Aorta (tissue), 5 donors: ENCODE results near the gene MPST. TPM values are rescaled to one million over a fixed set of nuclear protein-coding genes. Genes with fewer than 3 reads are reported as not detected.

ENCODE experiments used
- ATAC-seq: fragments of 200-7000 bp; cut with Tn5 transposase; one replicate; pipeline ENCODE4 v1.9.1; 2022; ENCODE audit warnings: moderate library complexity; ENCODE audit not compliant: low FRiP score
- DNase-seq, 2 donors: peaks; one replicate each; pipeline ENCODE4 v3.0.0-alpha.2; 2020
- H3K27ac ChIP-seq, 2 donors: one replicate each; pipeline ENCODE4 v1.5.1; 2013; ENCODE audit warnings: low read length in 2 of 2, mild to moderate bottlenecking in 2 of 2, moderate library complexity in 2 of 2, control low read depth in 1 of 2, inconsistent platforms in 1 of 2, low read depth in 1 of 2
- H3K27me3 ChIP-seq, 2 donors: one replicate each; pipeline ENCODE4 v1.6.1; 2013; ENCODE audit warnings: control low read depth in 1 of 2, low read length in 1 of 2, mild to moderate bottlenecking in 1 of 2, moderate library complexity in 1 of 2; ENCODE audit not compliant: insufficient read depth in 2 of 2, control insufficient read depth in 1 of 2
- H3K36me3 ChIP-seq, 2 donors: one replicate each; pipeline ENCODE4 v1.6.1; 2013; ENCODE audit warnings: control low read depth in 1 of 2, low read length in 1 of 2, mild to moderate bottlenecking in 1 of 2; ENCODE audit not compliant: insufficient read depth in 2 of 2, control insufficient read depth in 1 of 2
- H3K4me1 ChIP-seq, 2 donors: one replicate each; pipeline ENCODE4 v1.6.1; 2013; ENCODE audit warnings: low read length in 2 of 2, control low read depth in 1 of 2, mild to moderate bottlenecking in 1 of 2, moderate library complexity in 1 of 2; ENCODE audit not compliant: insufficient read depth in 2 of 2, control insufficient read depth in 1 of 2
- H3K4me3 ChIP-seq, 2 donors: one replicate each; pipeline ENCODE4 v1.5.1; 2013; ENCODE audit warnings: low read length in 2 of 2, control low read depth in 1 of 2, mild to moderate bottlenecking in 1 of 2
- H3K9me3 ChIP-seq: one replicate; pipeline ENCODE4 v1.6.1; 2013; ENCODE audit warnings: mild to moderate bottlenecking, low read length; ENCODE audit not compliant: control insufficient read depth
- WGBS, 2 donors: extraction: QIAGEN DNeasy Blood & Tissue Kit; methylation state at CpG; one replicate each; pipeline ENCODE4 v1.1.7; 2013; 5-methylcytosine and 5-hydroxymethylcytosine counted together
- intact Hi-C, 2 donors: fragments of 100-400 bp; cut with DNase I; formaldehyde crosslinking; loops; one replicate each; pipeline versions ENCODE4 v1.14.2 to v1.15.0; 2022
- polyA plus RNA-seq, 2 donors: library from polyadenylated mRNA; stranded (reverse); fragments of 200-250 nt; gene quantifications; one replicate each; pipeline ENCODE4 v1.2.3, GENCODE V29; 2013
- total RNA-seq, 2 donors: library from RNA; stranded (reverse); fragmentation: NEBNext Ultra II Directional; extraction: Animal tissue kit (Norgen Biotek cat#: 25700); gene quantifications; one replicate each; pipeline ENCODE4 v1.2.1, GENCODE V29; 2021
- donor health status: healthy with polysubstance abuse.
- donor health status: Bipolar disorder and iron deficiency.
- donor health status: DM: no; HTN: no; CAD: no.
- donor health status: DM: no; HTN: no; CAD: no.
- donor health status: DM: yes; HTN: yes; CAD: no.

MPST gene
- total and polyA plus RNA-seq, 4 donors, result 30.8 to 102 (median 46.8) TPM

- intact Hi-C loops, result no loop called here
- Histone ChIP-seq H3K9me3 (no peaks in the 10 kb centered on the region), H3K36me3 (peaks cover 0 to 4% of the 10 kb centered on the region in 2 donors), H3K27ac (no peak overlapping the region), H3K27me3 (no peaks in the 10 kb centered on the region), H3K4me1 (no peaks in the 10 kb centered on the region), H3K4me3 (no peak overlapping the region)
- 86 to 89% methylated on average over 66 to 71 of the region's 71 CpGs for WGBS, 2 donors
- DNase-seq, result no peak
- no peak for ATAC-seq
Measured at GRCh38 chr22:37024339-37025157, 5.0 kb downstream of the MPST start.

- WGBS, 2 donors, result 86 to 91% methylated on average over 10 of the region's 10 CpGs
- H3K4me3 ChIP-seq, result no peak overlapping the region
- ATAC-seq (no peak), DNase-seq (no peak)
- no peak overlapping the region for H3K27ac ChIP-seq
- intact Hi-C loops, result no loop called here
- no peaks in the 10 kb centered on the region for H3K4me1 ChIP-seq
- H3K9me3 ChIP-seq, result no peaks in the 10 kb centered on the region
- H3K27me3 ChIP-seq, result no peaks in the 10 kb centered on the region
- peaks cover 0 to 4% of the 10 kb centered on the region in 2 donors for H3K36me3 ChIP-seq
Measured at GRCh38 chr22:37025500-37026070, 6.0 kb downstream of the MPST start.

- no peak for ATAC-seq
- H3K9me3 ChIP-seq, result no peaks in the 10 kb centered on the region
- no peak for DNase-seq
- H3K27me3 ChIP-seq, result no peaks in the 10 kb centered on the region
- no peak overlapping the region for H3K4me3 ChIP-seq
- intact Hi-C loops, result no loop called here
- no peak overlapping the region for H3K27ac ChIP-seq
- WGBS, 2 donors, result 74 to 81% methylated on average over 5 of the region's 5 CpGs
- peaks cover 0 to 4% of the 10 kb centered on the region in 2 donors for H3K36me3 ChIP-seq
- H3K4me1 ChIP-seq, result no peaks in the 10 kb centered on the region
Measured at GRCh38 chr22:37026325-37026724, 6.8 kb downstream of the MPST start.

GRCh38 chr22:37027556-37027955, 8.0 kb downstream of the MPST start:
- no peaks in the 10 kb centered on the region for H3K27me3 ChIP-seq
- no peaks in the 10 kb centered on the region for H3K4me1 ChIP-seq
- no peak overlapping the region for H3K4me3 ChIP-seq
- H3K9me3 ChIP-seq, result no peaks in the 10 kb centered on the region
- H3K27ac ChIP-seq, result no peak overlapping the region
- peaks cover 0 to 4% of the 10 kb centered on the region in 2 donors for H3K36me3 ChIP-seq
- WGBS, 2 donors, result 91 to 92% methylated on average over 7 of the region's 7 CpGs
- intact Hi-C loops, result no loop called here
- DNase-seq, result peak in 1 of 2 donors; percentile 12
- no peak for ATAC-seq

GRCh38 chr22:37028692-37029674, 9.4 kb downstream of the MPST start:
- peaks cover 0 to 4% of the 10 kb centered on the region in 2 donors for H3K36me3 ChIP-seq
- intact Hi-C loops, result no loop called here

GRCh38 chr22:37030560-37031281, 11.2 kb downstream of the MPST start:
- WGBS, 2 donors, result 64 to 67% methylated on average over 14 of the region's 14 CpGs
- H3K36me3 ChIP-seq, result peaks cover 0 to 4% of the 10 kb centered on the region in 2 donors
- no peak for ATAC-seq
- intact Hi-C loops, result no loop called here
- H3K4me3 ChIP-seq, result no peak overlapping the region
- DNase-seq, result peak in 1 of 2 donors; percentile 17
- no peaks in the 10 kb centered on the region for H3K4me1 ChIP-seq
- H3K27me3 ChIP-seq, result no peaks in the 10 kb centered on the region
- H3K27ac ChIP-seq, result no peak overlapping the region
- no peaks in the 10 kb centered on the region for H3K9me3 ChIP-seq

More at GRCh38 chr22:37028692-37029674, 9.4 kb downstream of the MPST start:
- ATAC-seq, result no peak
- Histone ChIP-seq H3K4me1 (no peaks in the 10 kb centered on the region), H3K9me3 (no peaks in the 10 kb centered on the region), H3K4me3 (no peak overlapping the region), H3K27ac (no peak overlapping the region), H3K27me3 (no peaks in the 10 kb centered on the region)
- 88 to 89% methylated on average over 22 of the region's 22 CpGs for WGBS, 2 donors
- peak in 1 of 2 donors; percentile 25 for DNase-seq

- WGBS, 2 donors, result 59 to 65% methylated on average over 2 of the region's 2 CpGs
- ATAC-seq (no peak), DNase-seq (no peak)
- Histone ChIP-seq H3K36me3 (peaks cover 0 to 4% of the 10 kb centered on the region in 2 donors), H3K27me3 (no peaks in the 10 kb centered on the region), H3K9me3 (no peaks in the 10 kb centered on the region), H3K4me1 (no peaks in the 10 kb centered on the region), H3K4me3 (no peak overlapping the region), H3K27ac (no peak overlapping the region)
- intact Hi-C loops, result no loop called here
Measured at GRCh38 chr22:37032134-37032534, 12.6 kb downstream of the MPST start.
